ENCODE measurements around the gene FAM13C. TPM values are rescaled to one million over a fixed set of nuclear protein-coding genes. Genes with fewer than 3 reads are reported as not detected.

Gene FAM13C
- total RNA-seq, 1 donor from 2014 or later = 5.1 TPM

DNA sequence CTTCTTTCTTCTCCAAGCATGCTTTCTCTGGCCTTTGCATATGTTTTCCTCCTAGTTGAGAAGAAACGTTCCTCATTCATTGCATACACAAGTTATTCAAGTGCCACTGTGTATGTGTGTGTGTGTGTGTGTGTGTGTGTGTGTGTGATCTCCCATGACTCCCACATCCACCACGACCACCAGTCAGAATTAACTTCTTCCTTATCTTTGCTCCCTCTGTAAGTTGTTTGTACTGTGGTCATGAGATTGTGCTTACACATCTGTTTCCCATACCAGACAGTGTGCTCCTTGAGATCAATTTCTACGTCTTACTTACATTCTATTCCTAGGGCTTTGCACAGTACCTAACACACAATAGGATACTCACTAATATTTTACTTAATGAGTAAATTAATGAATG, 22.4 kb upstream of the FAM13C start:
- no peak for DNase-seq (ENCODE audit: low spot score)
- Mint-ChIP-seq H3K4me1 (ENCODE audit: low read depth) (peaks cover 44% of the 10 kb centered on the region), H3K27me3 (ENCODE audit: low read depth) (no peaks in the 10 kb centered on the region), H3K36me3 (ENCODE audit: low read depth) (no peaks in the 10 kb centered on the region), H3K27ac (ENCODE audit: unreplicated experiment) (no peak overlapping the region), H3K4me3 (ENCODE audit: unreplicated experiment) (no peak overlapping the region), H3K9me3 (ENCODE audit: low read depth) (no peaks in the 10 kb centered on the region)
- TF ChIP-seq, protein P1, sequence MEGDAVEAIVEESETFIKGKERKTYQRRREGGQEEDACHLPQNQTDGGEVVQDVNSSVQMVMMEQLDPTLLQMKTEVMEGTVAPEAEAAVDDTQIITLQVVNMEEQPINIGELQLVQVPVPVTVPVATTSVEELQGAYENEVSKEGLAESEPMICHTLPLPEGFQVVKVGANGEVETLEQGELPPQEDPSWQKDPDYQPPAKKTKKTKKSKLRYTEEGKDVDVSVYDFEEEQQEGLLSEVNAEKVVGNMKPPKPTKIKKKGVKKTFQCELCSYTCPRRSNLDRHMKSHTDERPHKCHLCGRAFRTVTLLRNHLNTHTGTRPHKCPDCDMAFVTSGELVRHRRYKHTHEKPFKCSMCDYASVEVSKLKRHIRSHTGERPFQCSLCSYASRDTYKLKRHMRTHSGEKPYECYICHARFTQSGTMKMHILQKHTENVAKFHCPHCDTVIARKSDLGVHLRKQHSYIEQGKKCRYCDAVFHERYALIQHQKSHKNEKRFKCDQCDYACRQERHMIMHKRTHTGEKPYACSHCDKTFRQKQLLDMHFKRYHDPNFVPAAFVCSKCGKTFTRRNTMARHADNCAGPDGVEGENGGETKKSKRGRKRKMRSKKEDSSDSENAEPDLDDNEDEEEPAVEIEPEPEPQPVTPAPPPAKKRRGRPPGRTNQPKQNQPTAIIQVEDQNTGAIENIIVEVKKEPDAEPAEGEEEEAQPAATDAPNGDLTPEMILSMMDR (IDR thresholded peaks at IDR 0.05) = no peak

DNA sequence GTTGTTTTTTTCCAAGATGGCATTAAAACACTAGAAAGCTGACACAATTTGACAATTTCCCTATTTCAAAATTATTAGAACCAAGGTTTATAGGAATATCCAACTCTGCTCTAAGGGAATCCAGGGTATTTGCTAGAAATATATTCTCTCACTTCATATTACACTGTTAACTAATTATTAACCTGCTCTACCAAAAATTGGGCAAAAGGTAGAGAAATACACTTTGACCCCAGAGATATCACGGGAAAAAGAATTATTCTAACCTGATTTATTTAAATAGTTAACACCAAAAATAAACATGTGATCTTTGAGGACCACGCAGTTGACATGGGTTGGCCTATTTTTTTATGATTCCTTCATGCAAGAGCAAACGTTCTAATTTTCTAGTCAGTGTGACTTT, 21.6 kb upstream of the FAM13C start:
- no peak for DNase-seq (ENCODE audit: low spot score)
- Mint-ChIP-seq H3K27ac (ENCODE audit: unreplicated experiment) (no peak overlapping the region), H3K9me3 (ENCODE audit: low read depth) (no peaks in the 10 kb centered on the region), H3K4me1 (ENCODE audit: low read depth) (peaks cover 44% of the 10 kb centered on the region), H3K27me3 (ENCODE audit: low read depth) (no peaks in the 10 kb centered on the region), H3K36me3 (ENCODE audit: low read depth) (no peaks in the 10 kb centered on the region), H3K4me3 (ENCODE audit: unreplicated experiment) (no peak overlapping the region)
- TF ChIP-seq, protein P1 (IDR thresholded peaks at IDR 0.05) = no peak

DNA sequence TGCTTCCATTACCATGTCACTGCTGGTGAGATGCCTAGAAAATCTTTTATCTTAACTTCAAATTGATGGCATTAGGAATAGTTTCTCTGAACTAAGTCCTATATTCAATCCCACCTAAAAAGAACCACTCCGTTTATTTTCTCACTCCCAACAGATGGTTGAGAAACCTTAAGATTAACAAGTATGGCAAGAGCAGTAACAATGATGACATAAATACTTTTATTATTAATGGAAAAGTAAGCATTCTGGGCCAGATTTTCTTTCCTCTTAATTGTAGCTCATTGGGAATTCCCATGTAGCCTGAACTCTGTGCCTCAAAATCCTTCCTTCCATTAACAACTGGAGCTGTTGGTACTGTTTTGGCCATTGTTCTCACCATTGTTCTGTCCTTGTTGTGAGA, 21.1 kb upstream of the FAM13C start:
- Mint-ChIP-seq H3K4me1 (ENCODE audit: low read depth) (peaks cover 42% of the 10 kb centered on the region), H3K9me3 (ENCODE audit: low read depth) (no peaks in the 10 kb centered on the region), H3K4me3 (ENCODE audit: unreplicated experiment) (no peak overlapping the region), H3K27me3 (ENCODE audit: low read depth) (no peaks in the 10 kb centered on the region), H3K27ac (ENCODE audit: unreplicated experiment) (peak overlapping the region; percentile 88), H3K36me3 (ENCODE audit: low read depth) (no peaks in the 10 kb centered on the region)
- no peak for DNase-seq (ENCODE audit: low spot score)
- TF ChIP-seq, protein P1 (IDR thresholded peaks at IDR 0.05) = no peak

DNA sequence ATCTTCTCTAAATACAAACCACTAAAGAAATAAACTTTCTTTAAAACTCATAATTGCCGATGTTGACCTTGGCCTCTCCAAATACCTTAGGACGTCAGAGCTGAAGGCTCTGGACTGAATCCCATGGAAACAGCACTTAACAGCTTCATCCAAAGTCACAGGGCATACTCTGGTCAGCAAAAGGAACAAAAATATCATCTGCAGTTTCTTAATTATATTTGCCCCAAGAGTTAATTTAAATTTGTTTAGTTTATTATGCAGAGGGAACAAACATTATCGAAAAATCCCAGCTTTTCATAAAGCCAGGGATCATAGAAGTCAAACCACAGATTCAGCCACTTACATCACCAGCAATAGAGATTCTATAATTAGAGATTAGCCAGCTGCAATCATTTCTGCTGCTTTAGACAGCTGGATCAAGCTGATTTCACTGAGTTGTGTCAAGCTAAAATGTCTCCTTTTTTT, 20.5 kb upstream of the FAM13C start:
- DNase-seq (ENCODE audit: low spot score) = no peak
- Mint-ChIP-seq H3K27me3 (ENCODE audit: low read depth) (no peaks in the 10 kb centered on the region), H3K9me3 (ENCODE audit: low read depth) (no peaks in the 10 kb centered on the region), H3K27ac (ENCODE audit: unreplicated experiment) (peak overlapping the region; percentile 88), H3K4me3 (ENCODE audit: unreplicated experiment) (no peak overlapping the region), H3K36me3 (ENCODE audit: low read depth) (no peaks in the 10 kb centered on the region), H3K4me1 (ENCODE audit: low read depth) (peaks cover 37% of the 10 kb centered on the region)
- TF ChIP-seq, protein P1 (IDR thresholded peaks at IDR 0.05) = no peak

DNA sequence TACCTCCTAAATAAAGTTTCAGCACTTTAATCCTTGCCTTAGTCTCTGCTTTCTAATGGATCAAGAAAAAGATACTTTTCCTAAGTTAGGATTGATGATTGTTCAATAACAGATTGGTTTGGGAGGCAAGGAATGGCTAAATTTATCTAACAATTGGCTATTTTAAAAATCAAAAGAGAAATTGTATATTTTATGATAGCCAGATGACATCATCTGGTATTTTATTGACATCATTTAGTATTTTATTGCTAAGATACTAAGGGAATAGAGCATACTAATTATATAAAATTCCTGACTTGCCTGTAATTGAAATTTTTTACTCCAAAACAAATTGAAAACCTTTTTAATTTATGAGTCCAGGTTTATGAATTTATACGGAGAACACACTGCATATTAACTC, 19.3 kb upstream of the FAM13C start:
- TF ChIP-seq, protein P1 (IDR thresholded peaks at IDR 0.05) = no peak
- no peak overlapping the region for H3K27ac Mint-ChIP-seq (ENCODE audit: unreplicated experiment)
- no peaks in the 10 kb centered on the region for H3K9me3 Mint-ChIP-seq (ENCODE audit: low read depth)

More for the DNA sequence above, 19.3 kb upstream of the FAM13C start:
- no peak for DNase-seq (ENCODE audit: low spot score)
- no peaks in the 10 kb centered on the region for H3K27me3 Mint-ChIP-seq (ENCODE audit: low read depth)
- H3K36me3 Mint-ChIP-seq (ENCODE audit: low read depth) = no peaks in the 10 kb centered on the region
- peaks cover 27% of the 10 kb centered on the region for H3K4me1 Mint-ChIP-seq (ENCODE audit: low read depth)
- no peak overlapping the region for H3K4me3 Mint-ChIP-seq (ENCODE audit: unreplicated experiment)
